ENCODE measurements around the gene RYR3. TPM values are rescaled to one million over a fixed set of nuclear protein-coding genes. Genes with fewer than 3 reads are reported as not detected.

The RYR3 gene
- total RNA-seq, 1 experiment from 2014 or later, result 0.66 TPM

DNA sequence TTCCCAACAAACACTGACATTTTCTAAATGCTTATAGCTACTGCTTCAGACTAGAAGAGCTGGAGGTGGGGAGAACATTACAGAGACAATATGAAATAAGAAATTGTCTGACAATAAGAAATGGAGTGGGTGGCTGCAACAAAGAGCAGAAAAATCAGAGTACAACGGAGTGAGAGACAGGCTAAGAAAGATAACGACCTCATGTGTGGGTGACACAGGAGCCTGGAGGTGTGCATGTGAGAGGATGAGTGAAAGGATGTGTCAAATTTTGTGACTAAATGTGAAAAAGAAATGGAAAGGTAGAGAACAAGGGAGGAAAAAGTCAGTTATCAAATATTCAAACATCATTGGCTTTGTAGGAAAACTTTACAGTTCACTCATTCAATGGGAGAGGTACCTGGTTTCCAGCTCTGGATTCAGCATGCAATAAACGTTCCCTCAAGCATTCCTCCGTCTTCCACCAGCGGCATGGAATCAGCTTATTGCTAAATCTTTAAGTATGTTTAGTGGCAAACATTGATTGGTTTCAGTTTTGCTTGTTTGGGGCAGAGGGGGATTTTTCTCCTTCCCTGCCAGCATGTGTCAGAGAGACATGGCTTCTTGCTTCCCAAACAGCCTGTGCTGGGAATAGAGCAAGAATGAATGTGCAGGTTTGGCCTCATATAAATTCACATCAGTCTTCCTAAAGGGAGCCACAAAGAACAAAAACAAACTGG is 553.8 kb downstream of the RYR3 start:
- intact Hi-C loops (cut with micrococcal nuclease; ENCODE audit: unreplicated experiment), result no loop called here
- H3K36me3 ChIP-seq (ENCODE audit: control insufficient read depth, insufficient read depth, low read length), result no peaks in the 10 kb centered on the region
- no peak for TF ChIP-seq CTCF (IDR thresholded peaks at IDR 0.05; ENCODE audit: insufficient read depth in 1 of 2, low read depth in 1 of 2, low read length in 1 of 2, severe bottlenecking in 1 of 2, unreplicated experiment in 1 of 2)
- Mint-ChIP-seq H3K27ac (ENCODE audit: unreplicated experiment) (no peak overlapping the region), H3K4me1 (ENCODE audit: low read depth, unreplicated experiment) (peaks cover 6% of the 10 kb centered on the region), H3K36me3 (ENCODE audit: insufficient read depth, unreplicated experiment) (no peaks in the 10 kb centered on the region), H3K4me3 (ENCODE audit: unreplicated experiment) (no peak overlapping the region), H3K9me3 (ENCODE audit: unreplicated experiment) (no peaks in the 10 kb centered on the region), H3K27me3 (ENCODE audit: insufficient read depth, unreplicated experiment) (no peaks in the 10 kb centered on the region)
- no TSS peak for BruUV-seq (replicated peaks)
- CTCF ChIA-PET, result no interaction called here
- no peak overlapping the region for H3K4me3 ChIP-seq (ENCODE audit: low read depth, low read length)
- POLR2A ChIA-PET, result no interaction called here
- no peak for DNase-seq
- H3K27me3 ChIP-seq (replicated peaks; ENCODE audit: control insufficient read depth, insufficient read depth, low read length), result no peaks in the 10 kb centered on the region
- no peaks in the 10 kb centered on the region for H3K4me1 ChIP-seq
- no peaks in the 10 kb centered on the region for H3K9me3 ChIP-seq

DNA sequence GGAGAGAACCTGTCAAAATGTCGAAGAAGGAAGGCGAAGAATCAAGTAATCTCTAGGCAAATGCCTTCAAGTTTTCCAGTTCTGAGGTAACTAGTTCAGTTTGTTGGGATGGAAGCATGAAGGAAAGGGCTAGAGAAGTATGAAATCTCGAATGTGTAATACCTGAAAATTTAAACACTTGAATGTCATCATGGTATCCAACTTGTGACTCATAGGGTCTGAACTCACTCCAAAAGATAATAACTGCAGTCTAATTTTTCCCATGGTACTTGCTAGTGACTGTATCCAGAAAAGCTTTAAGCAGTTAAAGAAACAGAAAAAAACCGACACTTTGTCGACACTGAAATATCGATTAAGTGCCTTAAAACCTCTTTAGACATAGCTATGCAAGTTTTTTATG is 554.6 kb downstream of the RYR3 start:
- ChIA-PET POLR2A (no interaction called here), CTCF (no interaction called here)
- no peaks in the 10 kb centered on the region for H3K27me3 ChIP-seq (replicated peaks; ENCODE audit: control insufficient read depth, insufficient read depth, low read length)
- no peak overlapping the region for H3K4me3 ChIP-seq (ENCODE audit: low read depth, low read length)
- Mint-ChIP-seq H3K4me1 (ENCODE audit: low read depth, unreplicated experiment) (no peaks in the 10 kb centered on the region), H3K36me3 (ENCODE audit: insufficient read depth, unreplicated experiment) (no peaks in the 10 kb centered on the region), H3K27me3 (ENCODE audit: insufficient read depth, unreplicated experiment) (no peaks in the 10 kb centered on the region), H3K9me3 (ENCODE audit: unreplicated experiment) (no peaks in the 10 kb centered on the region), H3K4me3 (ENCODE audit: unreplicated experiment) (no peak overlapping the region), H3K27ac (ENCODE audit: unreplicated experiment) (no peak overlapping the region)
- no peak for DNase-seq
- no peaks in the 10 kb centered on the region for H3K36me3 ChIP-seq (ENCODE audit: control insufficient read depth, insufficient read depth, low read length)
- BruUV-seq (replicated peaks), result no TSS peak
- H3K9me3 ChIP-seq, result no peaks in the 10 kb centered on the region
- intact Hi-C loops (cut with micrococcal nuclease; ENCODE audit: unreplicated experiment), result no loop called here
- no peaks in the 10 kb centered on the region for H3K4me1 ChIP-seq
- TF ChIP-seq CTCF (IDR thresholded peaks at IDR 0.05; ENCODE audit: insufficient read depth in 1 of 2, low read depth in 1 of 2, low read length in 1 of 2, severe bottlenecking in 1 of 2, unreplicated experiment in 1 of 2), result no peak

- no peak overlapping the region for H3K4me3 Mint-ChIP-seq (ENCODE audit: unreplicated experiment)
- Histone ChIP-seq H3K9me3 (no peaks in the 10 kb centered on the region), H3K36me3 (ENCODE audit: control insufficient read depth, insufficient read depth, low read length) (no peaks in the 10 kb centered on the region), H3K4me1 (no peaks in the 10 kb centered on the region), H3K4me3 (ENCODE audit: low read depth, low read length) (no peak overlapping the region), H3K27me3 (replicated peaks; ENCODE audit: control insufficient read depth, insufficient read depth, low read length) (no peaks in the 10 kb centered on the region)
- no peak for DNase-seq
- BruUV-seq (replicated peaks), result no TSS peak
- intact Hi-C loops (cut with micrococcal nuclease; ENCODE audit: unreplicated experiment), result no loop called here
- H3K4me1 Mint-ChIP-seq (ENCODE audit: low read depth, unreplicated experiment), result no peaks in the 10 kb centered on the region
- no peaks in the 10 kb centered on the region for H3K36me3 Mint-ChIP-seq (ENCODE audit: insufficient read depth, unreplicated experiment)
- H3K27ac Mint-ChIP-seq (ENCODE audit: unreplicated experiment), result no peak overlapping the region
- H3K27me3 Mint-ChIP-seq (ENCODE audit: insufficient read depth, unreplicated experiment), result no peaks in the 10 kb centered on the region
- H3K9me3 Mint-ChIP-seq (ENCODE audit: unreplicated experiment), result no peaks in the 10 kb centered on the region
- TF ChIP-seq CTCF (IDR thresholded peaks at IDR 0.05; ENCODE audit: insufficient read depth in 1 of 2, low read depth in 1 of 2, low read length in 1 of 2, severe bottlenecking in 1 of 2, unreplicated experiment in 1 of 2), result no peak
- ChIA-PET POLR2A (no interaction called here), CTCF (no interaction called here)
These were observed 555.5 kb downstream of the RYR3 start for GRCh38 chr15:33866101-33866737.
